ENCODE results near the gene BICC1.

The BICC1 gene

DNA sequence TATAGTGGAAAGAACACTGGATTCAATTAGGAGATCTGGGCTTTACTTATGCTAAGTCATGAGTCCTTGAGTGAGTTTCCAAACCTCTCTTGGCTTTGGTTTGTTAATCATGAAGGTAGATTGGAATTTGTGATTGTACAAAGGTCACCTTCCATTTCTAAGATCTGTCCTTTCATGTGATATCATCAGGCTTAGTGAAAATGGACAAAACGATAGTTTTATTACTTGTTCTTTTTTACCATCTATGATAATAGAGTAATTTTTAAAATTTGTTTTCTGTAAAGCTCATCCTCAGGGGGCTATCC is 309.0 kb downstream of the BICC1 start:
- no peak for DNase-seq (ENCODE audit: low spot score)

GRCh38 chr10:58823983-58824382 is 311.3 kb downstream of the BICC1 start:
- no peak for DNase-seq (ENCODE audit: low spot score)

DNA sequence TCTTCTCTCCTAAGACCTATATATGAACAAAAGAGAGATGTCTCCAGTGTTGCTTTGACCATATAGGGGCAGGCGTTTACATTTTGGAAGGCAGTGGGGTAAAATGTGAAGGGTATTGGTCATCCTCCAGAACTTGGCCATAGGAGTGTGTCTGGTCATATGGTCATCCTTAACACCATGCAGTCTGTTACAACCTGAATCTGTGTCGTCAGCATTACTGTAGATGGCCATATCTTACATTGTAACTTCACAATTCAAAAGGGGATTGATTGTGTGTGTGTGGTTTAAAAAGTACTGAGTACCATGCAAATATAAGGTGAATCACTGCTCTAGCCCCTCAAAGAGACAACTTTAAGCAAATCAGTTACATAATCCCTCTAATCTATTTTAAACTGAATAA is 311.7 kb downstream of the BICC1 start:
- no peak for DNase-seq (ENCODE audit: low spot score)

GRCh38 chr10:58826694-58827093 is 314.0 kb downstream of the BICC1 start:
- no peak for DNase-seq (ENCODE audit: low spot score)

DNA sequence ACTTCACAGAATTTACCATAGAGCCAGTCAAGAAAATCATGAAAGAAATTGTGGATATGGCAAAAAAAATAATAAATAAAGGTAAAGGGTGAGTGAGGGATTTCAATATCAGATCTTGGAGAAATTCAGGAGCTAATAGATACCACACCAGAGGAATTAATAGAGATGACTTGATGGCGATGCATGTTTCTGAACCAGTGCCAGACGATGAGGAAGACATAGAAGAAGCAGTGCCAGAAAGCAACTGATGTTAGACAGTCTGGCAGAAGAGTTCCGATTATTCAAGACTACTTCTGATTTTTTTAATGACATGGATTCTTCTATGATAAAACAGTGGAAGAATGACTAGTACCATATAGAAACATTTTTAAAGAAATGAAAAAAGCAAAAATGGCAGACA is 314.7 kb downstream of the BICC1 start:
- DNase-seq (ENCODE audit: low spot score): no peak

DNA sequence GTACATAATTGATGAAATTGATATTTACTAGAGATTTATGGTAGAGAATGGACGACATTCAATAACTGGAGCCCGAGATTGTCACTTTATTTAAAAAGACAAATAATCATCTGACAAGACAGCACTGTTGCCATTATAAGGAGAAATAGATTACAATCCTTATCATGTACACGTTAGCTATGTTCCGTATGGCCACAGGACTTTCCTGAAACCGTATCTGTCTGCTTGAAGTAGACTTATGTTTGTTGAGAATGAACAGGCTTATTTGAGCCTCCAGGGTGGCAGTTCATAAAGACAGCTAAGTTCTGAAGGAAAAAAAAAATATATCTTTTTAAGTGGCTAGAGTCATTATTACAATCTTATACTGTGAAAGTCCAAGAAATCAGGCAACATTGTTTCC is 317.2 kb downstream of the BICC1 start:
- no peak for DNase-seq (ENCODE audit: low spot score)

DNA sequence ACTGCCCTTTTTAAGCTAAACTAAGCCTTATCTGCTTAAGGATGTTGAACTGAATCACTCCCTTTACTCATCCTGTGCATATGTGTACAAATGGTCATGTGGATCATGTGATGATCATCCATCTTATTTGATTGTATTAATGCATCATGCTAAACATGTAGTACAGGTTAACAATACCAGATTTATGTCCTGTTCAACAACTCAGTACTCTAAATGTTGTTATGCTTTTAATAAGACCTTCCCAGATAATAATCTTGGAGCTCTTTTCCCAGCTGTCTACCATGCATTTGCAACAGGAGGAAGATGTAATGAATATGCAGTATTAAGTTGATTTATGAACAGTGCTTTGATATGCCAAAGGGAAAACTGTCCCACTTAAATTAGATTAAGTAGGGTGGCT is 318.0 kb downstream of the BICC1 start:
- no peak for DNase-seq (ENCODE audit: low spot score)

GRCh38 chr10:58833771-58834561 is 321.3 kb downstream of the BICC1 start:
- no peak for DNase-seq (ENCODE audit: low spot score)

DNA sequence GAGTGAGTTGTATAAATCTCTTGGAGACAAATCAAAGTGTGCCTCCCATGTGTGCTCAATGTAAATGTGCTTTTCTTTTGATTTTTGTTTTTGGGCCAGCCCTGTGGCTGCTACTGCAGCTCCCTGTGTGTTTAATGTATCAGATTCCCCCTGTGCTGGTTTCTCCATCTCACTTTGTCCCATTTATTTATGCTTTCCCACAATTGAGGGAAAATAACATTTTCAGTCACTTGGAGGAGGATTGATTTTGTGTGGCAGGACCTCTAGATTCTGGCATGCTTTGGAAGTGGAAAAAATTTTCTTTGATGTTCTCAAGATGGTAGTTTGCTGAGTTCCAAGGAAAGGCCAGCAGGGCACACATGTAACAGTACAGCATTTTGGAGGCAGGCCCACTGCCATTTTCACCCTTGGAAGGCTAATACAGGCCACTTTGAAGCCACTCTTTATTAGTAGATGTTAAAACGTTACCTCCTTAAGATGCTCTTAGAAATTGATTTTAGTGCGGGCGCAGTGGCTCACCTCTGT is 323.6 kb downstream of the BICC1 start:
- no peak for DNase-seq (ENCODE audit: low spot score)

GRCh38 chr10:58836991-58837575 is 324.4 kb downstream of the BICC1 start:
- DNase-seq (ENCODE audit: low spot score): no peak

DNA sequence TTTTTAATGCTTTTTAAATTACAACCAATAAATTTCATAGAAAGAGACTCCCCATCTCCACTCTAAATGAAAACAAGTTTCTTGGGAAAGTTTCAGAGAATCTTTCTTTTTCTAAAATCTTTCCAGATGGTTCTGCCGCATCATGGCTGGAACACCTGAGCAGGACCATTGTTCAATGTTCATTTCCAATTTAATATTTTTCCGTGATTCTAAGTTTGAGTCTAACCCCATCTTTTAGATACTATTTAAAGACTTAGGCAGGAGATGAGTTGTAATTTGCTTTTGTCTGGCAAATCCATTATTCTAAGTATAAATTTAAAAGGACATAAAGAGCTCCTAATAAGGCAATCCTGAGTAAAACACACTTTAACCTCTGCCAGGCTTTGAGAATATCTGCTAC is 325.2 kb downstream of the BICC1 start:
- no peak for DNase-seq (ENCODE audit: low spot score)

DNA sequence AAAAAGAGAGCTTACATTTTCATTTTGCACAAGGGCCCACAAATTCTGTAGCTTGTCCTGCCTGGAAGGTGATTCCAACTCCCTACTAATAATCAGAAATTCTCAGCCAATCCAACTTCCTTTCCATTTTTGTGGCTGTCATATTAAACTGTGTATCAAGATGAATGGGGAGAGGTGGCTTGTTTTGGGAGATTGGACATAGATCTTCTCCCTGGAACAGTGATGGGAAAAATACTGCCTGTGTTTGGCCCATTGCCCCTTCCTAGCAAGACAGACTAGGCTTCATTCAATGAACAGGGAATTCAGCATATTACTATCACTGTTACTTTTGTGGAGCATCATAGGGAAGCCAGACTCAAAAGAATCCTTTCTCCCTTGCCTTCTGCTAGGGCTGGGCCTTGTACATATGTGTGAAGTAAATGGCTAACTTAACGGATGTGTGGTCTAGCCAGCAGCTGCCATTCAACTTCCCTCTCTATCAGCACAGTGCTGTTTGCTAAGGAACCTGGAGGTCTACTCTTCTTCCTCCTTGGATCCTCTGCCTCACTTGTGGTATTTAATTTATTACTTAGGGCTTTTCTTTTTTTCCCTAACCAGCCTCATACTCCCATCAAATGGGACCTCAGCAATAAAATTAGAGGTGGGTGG is 326.0 kb downstream of the BICC1 start:
- DNase-seq (ENCODE audit: low spot score): no peak

DNA sequence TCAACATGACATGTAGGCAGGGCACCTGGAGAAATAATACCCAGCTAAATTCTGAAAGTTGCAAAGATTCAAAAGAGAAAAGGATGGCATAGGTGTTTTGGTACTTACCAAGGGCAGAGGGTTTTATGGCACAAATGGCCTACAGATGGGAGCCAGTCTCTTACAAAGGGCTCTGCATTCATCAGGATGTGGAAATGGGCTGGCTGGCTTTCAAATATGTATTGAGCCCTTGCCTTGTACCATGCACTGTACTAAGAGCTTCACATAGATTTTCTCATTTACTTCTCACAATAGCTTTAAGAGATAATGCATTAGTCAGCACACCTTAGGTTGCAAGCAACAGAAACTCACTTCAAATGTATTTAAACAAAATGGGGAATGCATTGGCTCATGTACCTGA is 327.1 kb downstream of the BICC1 start:
- no peak for DNase-seq (ENCODE audit: low spot score)

- DNase-seq (ENCODE audit: low spot score): no peak
Observed at GRCh38 chr10:58840840-58841435, 328.3 kb downstream of the BICC1 start.

DNA sequence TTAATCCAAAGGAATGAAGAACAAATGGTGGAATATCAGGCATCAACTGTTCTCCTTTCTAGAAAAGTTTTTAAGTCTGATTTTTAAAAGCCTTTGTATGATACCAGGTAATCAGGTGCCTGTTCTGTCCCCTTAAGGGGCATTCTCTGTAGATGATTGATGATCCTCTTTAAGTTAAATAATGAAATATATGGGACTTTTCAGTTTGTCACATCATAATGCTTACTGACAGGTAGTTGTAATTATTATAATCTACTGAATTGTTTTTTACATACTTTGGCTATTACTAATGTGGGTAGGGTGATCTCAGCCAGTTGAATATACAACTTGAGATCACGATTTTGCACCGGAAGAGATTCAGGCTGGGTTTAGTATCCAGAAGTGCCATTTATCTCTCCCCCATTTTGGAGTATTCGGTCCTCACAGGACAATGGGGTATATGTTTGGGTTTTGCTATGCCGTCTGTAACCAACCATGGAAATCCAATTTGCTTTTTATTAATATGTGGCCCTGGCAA is 330.2 kb downstream of the BICC1 start:
- DNase-seq (ENCODE audit: low spot score): no peak

DNA sequence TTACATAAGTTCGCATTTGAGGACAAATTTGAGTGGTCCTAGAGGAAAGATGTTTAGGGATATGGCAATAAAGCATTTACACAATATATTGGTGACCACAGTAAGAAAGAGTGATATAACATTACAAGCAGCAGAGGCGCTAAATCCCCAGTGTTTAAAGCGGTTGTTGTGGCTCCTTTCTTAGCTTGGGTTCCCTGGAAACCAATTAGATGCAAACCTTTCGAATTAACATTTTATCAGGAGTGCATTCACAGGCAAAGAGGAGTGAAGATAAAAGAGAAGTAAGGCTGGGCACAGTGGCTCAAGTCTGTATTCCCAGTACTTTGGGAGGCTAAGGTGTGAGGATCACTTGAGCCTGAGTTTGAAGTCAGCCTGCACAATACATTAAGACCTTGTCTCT is 331.1 kb downstream of the BICC1 start:
- no peak for DNase-seq (ENCODE audit: low spot score)

- DNase-seq (ENCODE audit: low spot score): no peak
Observed at GRCh38 chr10:58844680-58845079, 332.0 kb downstream of the BICC1 start.

- DNase-seq (ENCODE audit: low spot score): no peak
Observed at GRCh38 chr10:58846856-58847255, 334.2 kb downstream of the BICC1 start.

- DNase-seq (ENCODE audit: low spot score): no peak
Observed at GRCh38 chr10:58851606-58852005, 338.9 kb downstream of the BICC1 start.

- no peak for DNase-seq (ENCODE audit: low spot score)
Observed at GRCh38 chr10:58853668-58854067, 341.0 kb downstream of the BICC1 start.

GRCh38 chr10:58854811-58855210 is 342.1 kb downstream of the BICC1 start:
- DNase-seq (ENCODE audit: low spot score): no peak

- peak; percentile 54 for DNase-seq (ENCODE audit: low spot score)
Observed at GRCh38 chr10:58856508-58857240, 344.0 kb downstream of the BICC1 start.

All from RKO (cell line).